Kidney (tissue), 14 donors: ENCODE data around the gene EIF4G3. TPM values are rescaled to one million over a fixed set of nuclear protein-coding genes. Genes with fewer than 3 reads are reported as not detected.
A peak's percentile ranks its signal among the peaks of the same experiment; 100 is the strongest.

Experiments used
- DNase-seq, 5 donors: peaks; one replicate each; pipeline ENCODE4 v3.0.0-alpha.2; 2013 to 2020
- FAIRE-seq: peaks from 2 replicates; lab custom pipeline; 2012; peaks lifted over from hg19 to GRCh38; lab: Jason Lieb, UNC
- H3K27ac ChIP-seq, 2 donors: one replicate each; pipeline ENCODE4 v1.7.0; 2013; ENCODE audit warnings: low read depth in 2 of 2, low read length in 2 of 2, inconsistent platforms in 1 of 2
- H3K27me3 ChIP-seq: one replicate; pipeline ENCODE4 v1.7.1; 2013; ENCODE audit warnings: low read length, inconsistent platforms; ENCODE audit not compliant: control insufficient read depth, insufficient read depth
- H3K36me3 ChIP-seq, 3 donors: one replicate each; pipeline versions ENCODE4 v1.7.0 to v1.7.1; 2013; ENCODE audit warnings: low read length in 3 of 3, control low read depth in 1 of 3, inconsistent platforms in 1 of 3; ENCODE audit not compliant: insufficient read depth in 3 of 3, control insufficient read depth in 2 of 3
- H3K4me1 ChIP-seq, 3 donors: one replicate each; pipeline versions ENCODE4 v1.7.0 to v1.7.1; 2013; ENCODE audit warnings: low read length in 3 of 3, inconsistent platforms in 1 of 3, low read depth in 1 of 3; ENCODE audit not compliant: control insufficient read depth in 2 of 3, insufficient read depth in 2 of 3
- H3K4me3 ChIP-seq, 3 donors: one replicate each; pipeline versions ENCODE4 v1.7.0 to v1.8.1; 2013; ENCODE audit warnings: low read length in 3 of 3, control low read depth in 1 of 3, inconsistent platforms in 1 of 3
- H3K9ac ChIP-seq, 3 donors: one replicate each; pipeline versions ENCODE4 v1.7.0 to v1.7.1; 2013; ENCODE audit warnings: low read length in 3 of 3, control low read depth in 1 of 3, inconsistent platforms in 1 of 3
- H3K9me3 ChIP-seq, 3 donors: one replicate each; pipeline versions ENCODE4 v1.7.0 to v1.7.1; 2013; ENCODE audit warnings: low read length in 3 of 3, control low read depth in 1 of 3, inconsistent platforms in 1 of 3; ENCODE audit not compliant: control insufficient read depth in 2 of 3, insufficient read depth in 1 of 3
- CTCF ChIP-seq: IDR thresholded peaks from 3 replicates; pipeline ENCODE4 v1.5.1; 2012; ENCODE audit warnings: mild to moderate bottlenecking, moderate library complexity, borderline replicate concordance; ENCODE audit not compliant: insufficient read depth; ENCODE audit errors: extremely low read depth
- intact Hi-C: fragments of 100-400 bp; cut with DNase I; formaldehyde crosslinking; loops from one replicate; pipeline ENCODE4 v1.11.1; 2022
- polyA plus RNA-seq: library from polyadenylated mRNA; stranded (reverse); fragments of 350-450 nt; fragmentation: Illumina TruSeq; extraction: RNeasy Lipid Tissue Mini Kit (QIAGEN cat#74804); gene quantifications from one replicate; pipeline ENCODE4 v1.2.3, GENCODE V29; 2014; ENCODE audit warnings: low read depth, low replicate concordance; ENCODE audit not compliant: insufficient read depth
- total RNA-seq: library from RNA; stranded (reverse); fragmentation: NEBNext Ultra II Directional; extraction: Animal tissue kit (Norgen Biotek cat#: 25700); gene quantifications from one replicate; pipeline ENCODE4 v1.2.1, GENCODE V29; 2021
- donor health status: control.
- donor health status: control.
- donor health status: control.
- donor health status: control.
- donor health status: control.
- donor health status: DM: yes; HTN: yes; CAD: no.
- donor health status: Normal renal cell carcinoma (clear cell type).

Gene EIF4G3
- total and polyA plus RNA-seq, 2 donors from 2014 or later, result 14.8 to 61.6 TPM

- Histone ChIP-seq H3K36me3 (no peaks in the 10 kb centered on the region), H3K4me1 (peaks cover 0 to 13% (median 5%) of the 10 kb centered on the region in 3 donors), H3K9me3 (no peaks in the 10 kb centered on the region), H3K9ac (no peak overlapping the region), H3K4me3 (no peak overlapping the region), H3K27ac (no peak overlapping the region), H3K27me3 (no peaks in the 10 kb centered on the region)
- intact Hi-C loops, result no loop called here
- no peak for TF ChIP-seq CTCF
- DNase-seq (no peak), FAIRE-seq (no peak)
These were observed 158.0 kb downstream of the EIF4G3 start for GRCh38 chr1:21018673-21019072.

- no peak overlapping the region for H3K4me3 ChIP-seq
- intact Hi-C loops, result no loop called here
- H3K9me3 ChIP-seq, result no peaks in the 10 kb centered on the region
- no peaks in the 10 kb centered on the region for H3K36me3 ChIP-seq
- H3K4me1 ChIP-seq, result no peaks in the 10 kb centered on the region
- DNase-seq (no peak), FAIRE-seq (no peak)
- H3K27me3 ChIP-seq, result no peaks in the 10 kb centered on the region
- H3K9ac ChIP-seq, result no peak overlapping the region
- H3K27ac ChIP-seq, result no peak overlapping the region
- no peak for TF ChIP-seq CTCF
These were observed 163.2 kb downstream of the EIF4G3 start for GRCh38 chr1:21013510-21013909.

GRCh38 chr1:21012937-21013336 lies 163.8 kb downstream of the EIF4G3 start:
- no peak for FAIRE-seq

More at GRCh38 chr1:21012937-21013336, 163.8 kb downstream of the EIF4G3 start:
- Histone ChIP-seq H3K4me3 (no peak overlapping the region), H3K9me3 (no peaks in the 10 kb centered on the region), H3K27ac (no peak overlapping the region), H3K4me1 (no peaks in the 10 kb centered on the region), H3K9ac (no peak overlapping the region), H3K27me3 (no peaks in the 10 kb centered on the region), H3K36me3 (no peaks in the 10 kb centered on the region)
- peak in 3 of 5 donors; percentile 39 to 73 (median 66) for DNase-seq
- intact Hi-C loops, result no loop called here
- no peak for TF ChIP-seq CTCF
